ENCODE data around the gene USF3. TPM values are rescaled to one million over a fixed set of nuclear protein-coding genes. Genes with fewer than 3 reads are reported as not detected.

The USF3 gene
- total and polyA plus RNA-seq, 2 of the 13 experiments (the other 11 are each of a cell fraction or from before 2014, with no cell fraction given) = 6.3 to 15.2 TPM

GRCh38 chr3:113745756-113746547 lies 49.5 kb upstream of the USF3 start, which contains the start of gene NAA50 (continued):
- TF ChIP-seq ZNF503 (CRISPR knock-in tag; IDR thresholded peaks at IDR 0.05) = peak; percentile 40; the same call in 1 of the 2 replicates
- TF ChIP-seq ZNF207 (IDR thresholded peaks at IDR 0.05; ENCODE audit: borderline replicate concordance) = no peak
- TF ChIP-seq ZNF589 (CRISPR knock-in tag; conservative IDR thresholded peaks at IDR 0.05) = peak; percentile 72; the same call in 1 of the 2 replicates
- TF ChIP-seq SALL1 (CRISPR knock-in tag; IDR thresholded peaks at IDR 0.05) = peak; percentile 82
- TF ChIP-seq ZNF567 (CRISPR knock-in tag; IDR thresholded peaks at IDR 0.05; ENCODE audit: borderline replicate concordance) = peak; percentile 72; the same call in 1 of the 2 replicates
- peak; percentile 99 for TF ChIP-seq NR2C2 (CRISPR knock-in tag; IDR thresholded peaks at IDR 0.05; ENCODE audit: borderline replicate concordance)
- 0 out of 2 replicates have a peak, but pooled peaks have one; percentile 38 for TF ChIP-seq ZNF263 (CRISPR knock-in tag; IDR thresholded peaks at IDR 0.05)
- TF ChIP-seq KLF16 (CRISPR knock-in tag; IDR thresholded peaks at IDR 0.05) = peak in 1 of 2 experiments; percentile 18; a peak in 2 of 4 replicates
- no peak for TF ChIP-seq TMF1 (CRISPR knock-in tag; IDR thresholded peaks at IDR 0.05; ENCODE audit: low read depth)
- TF ChIP-seq ZSCAN29 (CRISPR knock-in tag; conservative IDR thresholded peaks at IDR 0.05) = 0 out of 2 replicates have a peak, but pooled peaks have one; percentile 13
- TF ChIP-seq SKIL (CRISPR knock-in tag; IDR thresholded peaks at IDR 0.05; ENCODE audit: borderline replicate concordance) = peak; percentile 62
- 0 out of 2 replicates have a peak, but pooled peaks have one; percentile 34 for TF ChIP-seq CENPT (CRISPR knock-in tag; IDR thresholded peaks at IDR 0.05; ENCODE audit: low read depth)
- TF ChIP-seq IRF9 (CRISPR knock-in tag; IDR thresholded peaks at IDR 0.05; ENCODE audit: borderline replicate concordance) = peak; percentile 75; the same call in 1 of the 2 replicates
- no peak; the same call in 1 of the 2 replicates for TF ChIP-seq ZSCAN25 (CRISPR knock-in tag; IDR thresholded peaks at IDR 0.05)
- TF ChIP-seq HMGXB3 (CRISPR knock-in tag; IDR thresholded peaks at IDR 0.05; ENCODE audit: borderline replicate concordance) = peak; percentile 10; the same call in 1 of the 2 replicates
- peak; percentile 87 for TF ChIP-seq MXD4 (CRISPR knock-in tag; IDR thresholded peaks at IDR 0.05)
- peak; percentile 44; the same call in 1 of the 2 replicates for TF ChIP-seq ESRRA (CRISPR knock-in tag; IDR thresholded peaks at IDR 0.05; ENCODE audit: low read depth)
- TF ChIP-seq CREBL2 (CRISPR knock-in tag; IDR thresholded peaks at IDR 0.05; ENCODE audit: borderline replicate concordance) = peak; percentile 78; the same call in 1 of the 2 replicates
